GM18873 (cell line): Measurements from ENCODE around the gene RASGRP2.

Experiments
- ATAC-seq: cut with Tn5 transposase; IDR thresholded peaks from one replicate; pipeline ENCODE4 v1.9.1; 2021; ENCODE audit warnings: mild to moderate bottlenecking, moderate library complexity, moderate number of reproducible peaks; ENCODE audit not compliant: unreplicated experiment, low FRiP score

The RASGRP2 gene

DNA sequence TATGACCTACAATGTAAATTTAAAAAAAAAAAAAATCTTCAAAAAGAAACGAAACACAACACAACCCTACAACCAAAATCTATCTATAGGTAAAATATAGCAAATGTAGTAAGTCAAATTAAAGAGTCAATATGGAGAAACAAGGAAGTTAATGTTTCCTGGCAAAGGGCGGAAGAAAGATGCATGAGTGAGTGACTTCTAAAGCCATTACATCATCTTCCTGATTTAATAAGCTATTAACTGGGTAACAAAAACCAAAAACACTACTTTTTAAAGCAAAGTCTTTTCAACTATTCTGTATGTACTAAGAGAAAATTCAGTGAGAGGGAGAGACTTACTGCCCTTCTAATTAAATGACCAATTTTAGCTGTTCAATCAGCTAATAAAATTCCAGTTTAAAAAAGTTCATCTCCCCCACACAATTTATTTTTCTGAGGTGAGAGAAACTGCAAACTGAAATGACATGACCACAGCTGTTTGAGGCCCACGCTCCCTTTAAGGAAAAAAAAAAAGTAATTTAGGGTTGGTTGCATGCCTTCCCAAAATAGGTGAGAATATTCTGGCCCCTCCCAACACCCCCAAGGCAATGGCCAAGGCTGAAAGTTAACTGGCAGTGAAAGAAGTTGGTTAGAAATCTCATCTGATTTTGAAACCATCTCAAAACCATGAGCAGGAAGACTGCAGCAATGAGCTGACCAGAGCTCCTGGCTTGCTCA is 28.5 kb upstream of the RASGRP2 start:
- no peak for ATAC-seq

DNA sequence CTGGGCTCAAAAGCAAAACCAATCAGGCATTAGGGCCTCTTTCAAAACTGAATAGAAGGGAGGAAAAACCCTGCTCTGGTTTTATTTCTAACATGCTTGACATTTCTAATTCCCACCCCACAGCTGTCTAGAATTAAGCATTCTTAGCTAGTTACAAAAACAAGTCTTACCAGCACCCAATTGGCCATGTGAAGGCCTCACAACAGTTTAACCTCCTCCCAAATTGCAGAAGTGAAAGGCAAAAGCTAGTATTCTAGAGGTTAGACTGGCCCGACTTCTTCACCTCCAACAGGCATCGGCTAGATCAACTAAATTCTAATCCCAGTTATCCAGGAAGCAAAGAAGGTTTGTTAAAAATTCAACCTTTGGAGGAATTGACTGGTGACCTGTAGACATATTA is 27.9 kb upstream of the RASGRP2 start:
- ATAC-seq, result no peak

- no peak for ATAC-seq
These were observed 26.2 kb upstream of the RASGRP2 start for GRCh38 chr11:64770120-64770519.

DNA sequence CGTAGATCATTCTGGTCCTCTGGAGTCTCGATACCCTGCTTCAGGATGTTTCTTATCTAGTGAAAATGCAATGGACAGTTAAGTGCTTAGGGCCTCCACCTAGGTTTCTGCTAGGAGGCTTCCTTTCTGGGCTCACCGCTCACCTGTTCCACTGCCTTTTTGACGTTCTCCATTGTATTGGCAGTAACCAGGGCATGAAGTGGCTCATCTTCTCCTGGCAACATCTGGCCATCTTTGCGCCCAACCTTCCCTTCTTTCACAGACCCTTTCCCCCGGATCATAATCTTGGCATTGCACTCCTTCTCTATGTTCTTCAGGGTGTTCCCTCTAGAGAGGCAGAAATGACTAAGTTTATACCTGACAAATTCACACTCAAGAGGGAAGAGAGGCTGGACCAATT is 25.3 kb upstream of the RASGRP2 start:
- no peak for ATAC-seq

DNA sequence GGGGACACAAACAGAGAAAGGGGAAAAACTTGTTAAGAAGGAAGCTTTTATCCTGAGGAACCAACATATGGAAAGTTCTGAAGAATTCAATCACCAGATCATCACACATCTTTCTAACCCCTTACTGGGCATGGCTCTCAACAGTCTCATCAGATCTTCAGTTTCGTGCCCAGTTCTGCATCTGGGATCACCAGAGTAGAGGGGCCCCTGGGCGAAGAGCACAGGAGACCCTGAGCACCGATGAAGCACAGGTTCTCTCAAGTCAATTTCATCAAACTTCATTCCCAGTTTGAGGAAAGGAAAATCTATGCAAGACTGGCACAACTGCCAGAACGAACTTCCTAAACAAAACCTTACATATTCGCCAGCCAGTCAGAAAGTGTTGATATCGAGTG is 24.4 kb upstream of the RASGRP2 start:
- no peak for ATAC-seq

DNA sequence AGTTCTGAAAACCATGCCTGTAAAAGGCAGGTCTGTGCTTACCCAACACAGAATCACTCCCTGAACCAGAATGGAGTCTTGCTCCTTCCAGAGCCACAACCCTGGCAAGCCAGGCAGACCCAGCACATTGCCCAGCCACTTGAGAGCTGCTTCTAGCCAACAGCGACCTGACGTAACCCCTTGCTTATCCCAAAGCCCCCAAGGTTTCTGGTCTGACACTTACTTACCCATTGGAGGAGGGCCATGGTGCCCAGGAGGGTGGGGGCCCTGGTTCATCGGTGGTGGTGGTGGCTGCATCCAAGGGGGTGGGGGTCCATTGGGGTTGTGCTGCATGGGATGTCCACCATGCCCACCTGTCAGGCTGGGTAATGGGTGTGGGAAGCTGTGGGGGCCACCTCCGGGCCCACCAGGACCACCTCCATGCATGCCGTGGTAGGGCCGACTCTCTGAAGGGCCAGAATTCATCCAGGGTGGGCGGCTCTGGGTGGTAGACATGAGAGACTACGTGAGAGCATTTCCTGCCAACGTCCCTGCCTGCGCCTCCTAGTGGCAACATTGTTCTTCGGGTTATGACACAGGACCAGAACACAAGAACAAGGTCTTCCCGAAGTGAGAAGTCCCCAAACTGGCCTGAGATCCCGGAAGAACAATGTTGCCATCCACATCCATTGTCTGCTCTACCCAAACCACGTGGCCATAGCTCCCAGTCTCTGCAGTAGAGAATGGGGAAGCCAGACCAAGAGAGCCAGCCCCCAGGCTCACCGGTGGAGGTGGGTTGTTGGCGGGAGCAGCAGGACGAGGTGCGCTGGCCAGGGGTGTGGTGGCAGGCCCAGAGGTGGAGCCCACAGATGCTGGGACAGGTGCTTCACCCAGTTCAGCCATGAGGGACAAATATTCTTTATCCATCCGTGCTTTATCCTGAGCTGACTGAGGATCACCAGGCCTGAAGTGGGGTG is 23.7 kb upstream of the RASGRP2 start:
- ATAC-seq, result no peak

GRCh38 chr11:64766881-64767280 is 22.9 kb upstream of the RASGRP2 start:
- ATAC-seq, result no peak

- no peak for ATAC-seq
These were observed 22.1 kb upstream of the RASGRP2 start for GRCh38 chr11:64765851-64766665.

DNA sequence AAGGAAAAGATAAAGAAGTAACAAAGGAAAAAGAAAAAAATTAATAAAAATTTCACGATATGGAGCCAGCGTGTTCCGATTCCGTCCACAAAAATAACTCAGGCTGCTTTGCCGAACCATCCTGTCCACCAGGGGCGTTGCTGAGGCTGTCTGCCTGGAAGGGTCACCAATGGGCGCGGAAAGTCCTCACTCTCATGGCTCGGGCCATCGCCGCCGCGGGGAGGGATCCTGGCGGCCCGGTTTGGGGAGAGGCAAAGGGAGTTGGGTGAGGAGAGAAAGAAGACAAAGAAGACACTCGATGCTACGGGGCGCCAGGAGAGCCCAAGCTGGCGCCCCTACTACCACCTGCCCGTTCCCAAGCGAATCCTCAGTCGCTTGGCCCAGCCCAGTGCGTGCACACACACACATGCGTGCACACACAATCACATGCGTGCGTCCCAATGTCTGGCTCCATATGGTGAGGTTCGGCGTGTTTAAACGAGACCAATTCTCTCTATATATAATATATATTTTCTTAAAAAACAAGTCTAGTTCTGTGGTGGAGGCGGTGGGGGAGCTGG is 21.4 kb upstream of the RASGRP2 start:
- no peak for ATAC-seq

- ATAC-seq, result no peak
These were observed 20.8 kb upstream of the RASGRP2 start for GRCh38 chr11:64764753-64765152.

DNA sequence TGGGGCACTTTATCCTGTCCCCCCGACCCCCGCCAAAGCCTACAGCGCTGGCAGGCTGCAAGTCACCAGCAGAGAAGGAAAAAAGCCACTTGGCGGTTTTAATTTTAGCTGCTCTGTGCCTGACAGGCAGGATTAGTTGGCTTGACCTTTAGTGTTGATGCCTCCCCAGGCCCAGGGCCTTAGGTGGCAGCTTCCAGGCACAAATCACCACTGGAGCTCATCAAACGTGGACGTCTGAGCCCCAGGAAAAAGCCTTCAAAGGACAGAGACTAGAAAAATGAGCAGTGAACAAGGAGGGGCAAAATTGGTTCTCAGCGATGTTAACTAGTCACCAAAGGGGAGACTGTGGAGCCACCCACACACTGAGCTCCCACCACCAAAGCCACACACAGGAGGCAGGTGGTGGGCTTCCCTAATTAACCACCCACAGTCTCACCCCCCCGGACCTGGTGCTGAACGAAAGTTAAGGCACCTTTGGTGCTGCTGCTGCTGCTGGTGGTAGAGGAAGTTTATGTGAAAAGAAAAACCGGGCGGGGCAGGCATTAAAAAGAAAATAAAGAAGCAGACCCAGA is 20.2 kb upstream of the RASGRP2 start:
- no peak for ATAC-seq

GRCh38 chr11:64763526-64764039 is 19.6 kb upstream of the RASGRP2 start:
- ATAC-seq, result no peak

- no peak for ATAC-seq
These were observed 19.0 kb upstream of the RASGRP2 start for GRCh38 chr11:64762674-64763525.

DNA sequence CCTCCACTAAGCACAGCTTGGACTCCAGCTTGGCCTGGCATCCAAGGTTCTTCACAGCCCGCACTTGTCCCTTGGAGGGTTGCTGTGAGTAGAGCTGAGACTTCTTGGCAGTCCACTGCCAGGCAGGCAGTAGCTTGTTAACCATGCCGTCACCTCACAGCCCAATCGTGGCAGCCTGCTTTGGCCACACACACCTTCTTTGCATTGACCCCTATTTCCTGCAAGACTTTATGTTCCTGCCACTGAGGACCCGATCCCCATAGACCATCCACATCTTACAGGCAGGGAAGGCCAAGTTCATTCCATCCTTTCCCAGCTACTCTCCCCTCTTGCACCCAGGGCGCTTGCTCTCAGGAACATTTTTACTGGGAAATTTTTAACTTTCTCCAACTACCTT is 18.3 kb upstream of the RASGRP2 start:
- no peak for ATAC-seq

GRCh38 chr11:64760759-64761420 is 16.9 kb upstream of the RASGRP2 start:
- no peak for ATAC-seq

GRCh38 chr11:64759722-64760719 is 16.1 kb upstream of the RASGRP2 start, which contains the start of gene PYGM:
TSS of gene PYGM (minus strand) at chr11:64759974. CDS start at chr11:64759898, 76 bp downstream.
- no peak for ATAC-seq

- no peak for ATAC-seq
These were observed 15.3 kb upstream of the RASGRP2 start for GRCh38 chr11:64759131-64759721.
